Suprapubic skin (tissue), 3 donors: ENCODE results near the gene UQCR11.

Experiments
- EP300 ChIP-seq: sonication (generic); formaldehyde crosslinking; IDR thresholded peaks from one replicate; pipeline ENCODE4 v1.6.1; 2017; ENCODE audit warnings: antibody characterized with exemption
- TF ChIP-seq, protein P1 (sequence below), 2 donors: fragments of 200-600 bp in 1 of 2; fragments of 450-650 bp in 1 of 2; sonication (generic) in 1 of 2; IDR thresholded peaks; one replicate each; pipeline ENCODE4 v1.5.1; 2016 to 2019; ENCODE audit warnings: antibody characterized with exemption in 2 of 2, mild to moderate bottlenecking in 1 of 2, moderate library complexity in 1 of 2

DNA sequence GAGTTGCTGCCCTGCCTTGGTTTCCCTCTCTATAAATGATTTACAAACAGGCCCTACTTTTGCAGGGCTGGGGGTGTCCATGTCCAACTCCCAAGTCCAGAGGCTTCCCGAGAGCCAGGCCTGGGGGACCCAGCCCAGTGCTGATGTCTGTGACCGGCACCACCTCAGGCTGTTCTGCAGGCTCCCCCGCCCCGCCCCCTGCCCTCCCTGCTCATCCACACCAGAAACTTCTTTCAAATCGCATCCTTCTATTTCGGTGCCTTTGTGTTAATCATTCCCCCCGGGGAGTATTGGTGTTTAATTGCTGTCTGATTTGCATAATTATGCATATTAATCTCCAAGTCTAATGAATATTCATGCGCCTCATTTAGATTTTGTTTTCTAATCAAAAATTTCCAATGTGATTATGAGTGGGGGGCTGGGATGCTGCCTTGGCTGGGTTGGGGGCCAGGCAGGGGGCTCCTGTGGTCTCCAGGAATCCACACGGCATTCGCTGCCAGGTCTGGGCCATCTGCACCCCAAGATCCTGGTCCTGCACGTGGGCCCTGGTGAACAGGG, 28.1 kb upstream of the UQCR11 start:
- TF ChIP-seq, protein P1, sequence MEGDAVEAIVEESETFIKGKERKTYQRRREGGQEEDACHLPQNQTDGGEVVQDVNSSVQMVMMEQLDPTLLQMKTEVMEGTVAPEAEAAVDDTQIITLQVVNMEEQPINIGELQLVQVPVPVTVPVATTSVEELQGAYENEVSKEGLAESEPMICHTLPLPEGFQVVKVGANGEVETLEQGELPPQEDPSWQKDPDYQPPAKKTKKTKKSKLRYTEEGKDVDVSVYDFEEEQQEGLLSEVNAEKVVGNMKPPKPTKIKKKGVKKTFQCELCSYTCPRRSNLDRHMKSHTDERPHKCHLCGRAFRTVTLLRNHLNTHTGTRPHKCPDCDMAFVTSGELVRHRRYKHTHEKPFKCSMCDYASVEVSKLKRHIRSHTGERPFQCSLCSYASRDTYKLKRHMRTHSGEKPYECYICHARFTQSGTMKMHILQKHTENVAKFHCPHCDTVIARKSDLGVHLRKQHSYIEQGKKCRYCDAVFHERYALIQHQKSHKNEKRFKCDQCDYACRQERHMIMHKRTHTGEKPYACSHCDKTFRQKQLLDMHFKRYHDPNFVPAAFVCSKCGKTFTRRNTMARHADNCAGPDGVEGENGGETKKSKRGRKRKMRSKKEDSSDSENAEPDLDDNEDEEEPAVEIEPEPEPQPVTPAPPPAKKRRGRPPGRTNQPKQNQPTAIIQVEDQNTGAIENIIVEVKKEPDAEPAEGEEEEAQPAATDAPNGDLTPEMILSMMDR (IDR thresholded peaks at IDR 0.05): no peak
- no peak for TF ChIP-seq EP300
